SK-N-SH (cell line): ENCODE data around the gene MED7. TPM values are rescaled to one million over a fixed set of nuclear protein-coding genes. Genes with fewer than 3 reads are reported as not detected.

Experiments
- CTCF ChIA-PET: fragments of 300-600, 350-600 bp; formaldehyde crosslinking; extraction: SDS; loops from one replicate; lab custom pipeline; 2021; lab: Yijun Ruan, JAX
- POLR2A ChIA-PET: fragments of 350-600 bp; sonication (Branson Sonifier 250); formaldehyde crosslinking; extraction: SDS; loops from one replicate; lab custom pipeline; 2020; ENCODE audit warnings: antibody characterized with exemption, inconsistent platforms; lab: Yijun Ruan, JAX
- DNase-seq: peaks from one replicate; pipeline ENCODE4 v3.0.0; 2012
- H2AFZ ChIP-seq: fragments of 200-600 bp; sonication (generic); 2 replicates; pipeline ENCODE4 v1.8.1; 2016; ENCODE audit warnings: antibody characterized with exemption, mild to moderate bottlenecking, low read depth
- H3F3A ChIP-seq: fragments of 200-600 bp; sonication (generic); replicated peaks from 2 replicates; pipeline ENCODE3; 2016; ENCODE audit warnings: antibody characterized with exemption, mild to moderate bottlenecking; ENCODE audit not compliant: insufficient read depth
- H3K27ac ChIP-seq, 2 experiments: fragments of 200-500 bp in 1 of 2; fragments of 200-600 bp in 1 of 2; sonication (Bioruptor generic) in 1 of 2; sonication (generic), shearing (Covaris generic) in 1 of 2; 2 replicates each; pipeline versions ENCODE4 v1.5.1 to v1.6.1; 2014 to 2016; ENCODE audit warnings: low read depth in 2 of 2, inconsistent platforms in 1 of 2, low read length in 1 of 2, mild to moderate bottlenecking in 1 of 2, mixed read lengths in 1 of 2
- H3K27me3 ChIP-seq: fragments of 200-600 bp; sonication (generic), shearing (Covaris generic); 2 replicates; pipeline ENCODE4 v1.6.1; 2016; ENCODE audit warnings: mixed run types; ENCODE audit not compliant: insufficient read depth
- H3K36me3 ChIP-seq, 2 experiments: fragments of 200-500 bp in 1 of 2; fragments of 200-600 bp in 1 of 2; sonication (Bioruptor generic) in 1 of 2; sonication (generic) in 1 of 2; replicated peaks in 1 of 2; 2 replicates each; pipeline versions ENCODE3 to v1.5.1; 2014 to 2016; ENCODE audit warnings: low read length in 1 of 2, mild to moderate bottlenecking in 1 of 2; ENCODE audit not compliant: insufficient read depth in 2 of 2, control insufficient read depth in 1 of 2
- H3K4me1 ChIP-seq, 2 experiments: fragments of 200-500 bp in 1 of 2; fragments of 200-600 bp in 1 of 2; sonication (Bioruptor generic) in 1 of 2; sonication (generic), shearing (Covaris generic) in 1 of 2; 2 replicates each; pipeline versions ENCODE4 v1.5.1 to v1.6.1; 2014 to 2016; ENCODE audit warnings: low read depth in 1 of 2, low read length in 1 of 2, mixed run types in 1 of 2; ENCODE audit not compliant: insufficient read depth in 2 of 2, control insufficient read depth in 1 of 2
- H3K4me2 ChIP-seq: fragments of 200-600 bp; sonication (generic), shearing (Covaris generic); 2 replicates; pipeline ENCODE4 v1.6.1; 2017; ENCODE audit warnings: mixed run types
- H3K4me3 ChIP-seq, 2 experiments: fragments of 200-500 bp in 1 of 2; fragments of 200-600 bp in 1 of 2; sonication (Bioruptor generic) in 1 of 2; sonication (generic), shearing (Covaris generic) in 1 of 2; 2 replicates each; pipeline versions ENCODE4 v1.5.1 to v1.8.1; 2014 to 2016; ENCODE audit warnings: low read depth in 2 of 2, inconsistent platforms in 1 of 2, low read length in 1 of 2, mild to moderate bottlenecking in 1 of 2, mixed read lengths in 1 of 2, moderate library complexity in 1 of 2
- H3K79me2 ChIP-seq: fragments of 200-600 bp; sonication (generic); 2 replicates; pipeline ENCODE4 v1.8.1; 2017; ENCODE audit warnings: mild to moderate bottlenecking; ENCODE audit not compliant: insufficient read depth
- H3K9ac ChIP-seq: fragments of 200-600 bp; sonication (generic); 2 replicates; pipeline ENCODE4 v1.6.1; 2017; ENCODE audit warnings: mixed run types
- H3K9me2 ChIP-seq: fragments of 200-600 bp; sonication (generic); 2 replicates; pipeline ENCODE4 v1.6.1; 2017; ENCODE audit warnings: mixed run types
- H3K9me3 ChIP-seq: fragments of 200-600 bp; sonication (generic); 2 replicates; pipeline ENCODE4 v1.6.1; 2017; ENCODE audit warnings: mixed run types, mild to moderate bottlenecking, moderate library complexity
- H4K20me1 ChIP-seq: fragments of 200-600 bp; sonication (generic); 2 replicates; pipeline ENCODE4 v1.6.1; 2017; ENCODE audit warnings: mild to moderate bottlenecking, mixed run types; ENCODE audit not compliant: insufficient read depth
- CHD2 ChIP-seq: fragments of 150-350 bp; IDR thresholded peaks from 2 replicates; pipeline ENCODE4 v1.6.1; 2018; ENCODE audit warnings: low read length; ENCODE audit not compliant: partially characterized antibody
- EP300 ChIP-seq, 2 experiments: IDR thresholded peaks; 2 replicates each; pipeline versions ENCODE4 v1.4.0 to v1.6.1; 2012; ENCODE audit warnings: borderline replicate concordance in 1 of 2, low read depth in 1 of 2, low read length in 1 of 2
- FOXJ3 ChIP-seq: sonication (generic); formaldehyde crosslinking; IDR thresholded peaks from 2 replicates; pipeline ENCODE4 v1.5.1; 2020; ENCODE audit warnings: mild to moderate bottlenecking, missing genetic modification reagents
- FOXM1 ChIP-seq: IDR thresholded peaks from 2 replicates; pipeline ENCODE4 v1.4.0; 2012; ENCODE audit warnings: low read depth, mild to moderate bottlenecking
- GABPA ChIP-seq: IDR thresholded peaks from 2 replicates; pipeline ENCODE4 v1.4.0; 2012; ENCODE audit warnings: low read depth, mild to moderate bottlenecking
- GATA2 ChIP-seq: sonication (generic); formaldehyde crosslinking; IDR thresholded peaks from 2 replicates; pipeline ENCODE4 v1.5.0; 2020; ENCODE audit warnings: mild to moderate bottlenecking, missing genetic modification reagents
- MEF2A ChIP-seq: IDR thresholded peaks from 2 replicates; pipeline ENCODE4 v1.4.0; 2012; ENCODE audit warnings: low read depth, borderline replicate concordance
- MXI1 ChIP-seq: IDR thresholded peaks from 2 replicates; pipeline ENCODE4 v1.6.1; 2012; ENCODE audit warnings: mild to moderate bottlenecking, low read depth, low read length, improper control_type of control experiment
- NFIC ChIP-seq: IDR thresholded peaks from 2 replicates; pipeline ENCODE4 v1.4.0; 2012; ENCODE audit warnings: borderline replicate concordance
- RAD21 ChIP-seq: IDR thresholded peaks from 2 replicates; pipeline ENCODE4 v1.6.1; 2012; ENCODE audit warnings: mild to moderate bottlenecking, low read length
- RXRA ChIP-seq: IDR thresholded peaks from 2 replicates; pipeline ENCODE4 v1.4.0; 2012; ENCODE audit warnings: low read depth, mild to moderate bottlenecking, borderline replicate concordance
- SMC3 ChIP-seq: IDR thresholded peaks from 2 replicates; pipeline ENCODE4 v1.6.1; 2012; ENCODE audit warnings: low read depth, low read length, improper control_type of control experiment
- TAF1 ChIP-seq: IDR thresholded peaks from 2 replicates; pipeline ENCODE4 v1.6.1; 2012; ENCODE audit warnings: low read depth, mild to moderate bottlenecking, low read length, moderate library complexity, borderline replicate concordance
- TEAD4 ChIP-seq: IDR thresholded peaks from 2 replicates; pipeline ENCODE4 v1.4.0; 2012; ENCODE audit warnings: mild to moderate bottlenecking, borderline replicate concordance; ENCODE audit not compliant: insufficient read depth
- WGBS: methylation state at CpG from one replicate; pipeline ENCODE4 v1.1.6; 2017; ENCODE audit warnings: low lambda C conversion rate; 5-methylcytosine and 5-hydroxymethylcytosine counted together
- polyA plus RNA-seq, 3 experiments: library from polyadenylated mRNA; depleted of rRNA; stranded (reverse); fragments of >200 nt; gene quantifications; 2 replicates each; pipeline ENCODE4 v1.2.3, GENCODE V29; 2012
- TF ChIP-seq, protein P1 (sequence below): IDR thresholded peaks from 2 replicates; pipeline ENCODE4 v1.6.1; 2012; ENCODE audit warnings: mild to moderate bottlenecking, low read depth, low read length, moderate library complexity

MED7 gene
- polyA plus RNA-seq, 1 of the 3 experiments (the other 2 are of a cell fraction): 5.3 TPM

GRCh38 chr5:157178966-157179365, 36.3 kb upstream of the MED7 start:
- Histone ChIP-seq H2AFZ (no peak overlapping the region), H3K9me2 (no peaks in the 10 kb centered on the region), H3K36me3 (no peaks in the 10 kb centered on the region), H4K20me1 (no peaks in the 10 kb centered on the region), H3K9ac (no peak overlapping the region), H3K27ac (no peak overlapping the region), H3K79me2 (no peaks in the 10 kb centered on the region), H3K4me3 (no peak overlapping the region), H3K4me2 (no peak overlapping the region), H3K9me3 (no peaks in the 10 kb centered on the region), H3K4me1 (no peaks in the 10 kb centered on the region), H3F3A (no peaks in the 10 kb centered on the region), H3K27me3 (no peaks in the 10 kb centered on the region; the same call in 1 of the 2 replicates)
- ChIA-PET POLR2A (no interaction called here), CTCF (interaction anchor here (0.8 kb wide), 1 partner anchor 30 kb away, joined by 3 read pairs; no protein-coding TSS in a partner anchor)
- 32% methylated on average over 3 of the region's 3 CpGs for WGBS
- no peak for DNase-seq
- no peak for TF ChIP-seq GATA2 (CRISPR knock-in tag)
- TF ChIP-seq TEAD4: no peak

DNA sequence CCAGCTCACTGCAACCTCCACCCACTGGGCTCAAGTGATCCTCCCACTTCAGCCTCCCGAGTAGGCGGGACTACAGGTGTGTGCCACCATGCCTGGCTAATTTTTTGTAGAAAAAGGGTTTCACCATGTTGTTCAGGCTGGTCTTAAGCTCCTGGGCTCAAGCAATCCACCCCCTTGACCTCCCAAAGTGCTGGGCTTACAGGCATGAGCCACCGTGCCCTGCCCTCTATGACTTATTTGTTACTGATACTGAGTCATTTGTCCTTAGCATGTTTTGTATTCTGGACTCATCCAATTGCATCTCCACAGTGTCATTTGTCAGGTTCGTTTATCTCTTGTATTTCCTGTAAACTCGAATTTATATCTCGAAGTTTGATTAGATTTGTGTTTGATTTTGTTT, 35.3 kb upstream of the MED7 start:
- Histone ChIP-seq H2AFZ (no peak overlapping the region), H3K4me2 (no peak overlapping the region), H3K27me3 (no peaks in the 10 kb centered on the region; the same call in 1 of the 2 replicates), H3K9ac (no peak overlapping the region), H3K4me3 (no peak overlapping the region), H4K20me1 (no peaks in the 10 kb centered on the region), H3K4me1 (no peaks in the 10 kb centered on the region), H3K36me3 (no peaks in the 10 kb centered on the region), H3K9me3 (no peaks in the 10 kb centered on the region), H3F3A (no peaks in the 10 kb centered on the region), H3K79me2 (no peaks in the 10 kb centered on the region), H3K27ac (no peak overlapping the region), H3K9me2 (no peaks in the 10 kb centered on the region)
- ChIA-PET CTCF (no interaction called here), POLR2A (no interaction called here)
- WGBS: 2% methylated on average over 6 of the region's 6 CpGs
- TF ChIP-seq MXI1 (no peak), SMC3 (no peak), TEAD4 (no peak), GABPA (no peak), RXRA (no peak), CHD2 (no peak), GATA2 (CRISPR knock-in tag) (no peak), RAD21 (no peak), FOXJ3 (CRISPR knock-in tag) (no peak), FOXM1 (no peak), MEF2A (no peak), NFIC (no peak), EP300 (IDR thresholded peaks at IDR 0.05; ENCODE audit: borderline replicate concordance in 1 of 2, low read depth in 1 of 2, low read length in 1 of 2) (no peak), TAF1 (no peak)
- TF ChIP-seq, protein P1, sequence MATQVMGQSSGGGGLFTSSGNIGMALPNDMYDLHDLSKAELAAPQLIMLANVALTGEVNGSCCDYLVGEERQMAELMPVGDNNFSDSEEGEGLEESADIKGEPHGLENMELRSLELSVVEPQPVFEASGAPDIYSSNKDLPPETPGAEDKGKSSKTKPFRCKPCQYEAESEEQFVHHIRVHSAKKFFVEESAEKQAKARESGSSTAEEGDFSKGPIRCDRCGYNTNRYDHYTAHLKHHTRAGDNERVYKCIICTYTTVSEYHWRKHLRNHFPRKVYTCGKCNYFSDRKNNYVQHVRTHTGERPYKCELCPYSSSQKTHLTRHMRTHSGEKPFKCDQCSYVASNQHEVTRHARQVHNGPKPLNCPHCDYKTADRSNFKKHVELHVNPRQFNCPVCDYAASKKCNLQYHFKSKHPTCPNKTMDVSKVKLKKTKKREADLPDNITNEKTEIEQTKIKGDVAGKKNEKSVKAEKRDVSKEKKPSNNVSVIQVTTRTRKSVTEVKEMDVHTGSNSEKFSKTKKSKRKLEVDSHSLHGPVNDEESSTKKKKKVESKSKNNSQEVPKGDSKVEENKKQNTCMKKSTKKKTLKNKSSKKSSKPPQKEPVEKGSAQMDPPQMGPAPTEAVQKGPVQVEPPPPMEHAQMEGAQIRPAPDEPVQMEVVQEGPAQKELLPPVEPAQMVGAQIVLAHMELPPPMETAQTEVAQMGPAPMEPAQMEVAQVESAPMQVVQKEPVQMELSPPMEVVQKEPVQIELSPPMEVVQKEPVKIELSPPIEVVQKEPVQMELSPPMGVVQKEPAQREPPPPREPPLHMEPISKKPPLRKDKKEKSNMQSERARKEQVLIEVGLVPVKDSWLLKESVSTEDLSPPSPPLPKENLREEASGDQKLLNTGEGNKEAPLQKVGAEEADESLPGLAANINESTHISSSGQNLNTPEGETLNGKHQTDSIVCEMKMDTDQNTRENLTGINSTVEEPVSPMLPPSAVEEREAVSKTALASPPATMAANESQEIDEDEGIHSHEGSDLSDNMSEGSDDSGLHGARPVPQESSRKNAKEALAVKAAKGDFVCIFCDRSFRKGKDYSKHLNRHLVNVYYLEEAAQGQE: no peak
- no peak for DNase-seq
